Spleen (tissue), 11 donors: ENCODE data around the gene ANKS1B. TPM values are rescaled to one million over a fixed set of nuclear protein-coding genes. Genes with fewer than 3 reads are reported as not detected.
A peak's percentile ranks its signal among the peaks of the same experiment; 100 is the strongest.

Experiments
- DNase-seq: peaks from one replicate; pipeline ENCODE4 v3.0.0-alpha.2; 2020
- H3K27ac ChIP-seq, 8 donors: fragments of 200-600 bp; sonication (generic) in 7 of 8; 1 replicate in 4 of 8; 2 replicates in 4 of 8; pipeline versions ENCODE4 v1.5.0 to v1.8.0; 2016 to 2021; ENCODE audit warnings: inconsistent platforms in 4 of 8, mild to moderate bottlenecking in 4 of 8, moderate library complexity in 1 of 8
- H3K27me3 ChIP-seq, 7 donors: fragments of 200-600 bp; sonication (generic) in 6 of 7; replicated peaks in 1 of 7; 1 replicate in 4 of 7; 2 replicates in 3 of 7; pipeline versions ENCODE4 v1.5.0 to v1.8.0; 2016 to 2021; ENCODE audit warnings: inconsistent platforms in 3 of 7, mild to moderate bottlenecking in 1 of 7
- H3K36me3 ChIP-seq, 6 donors: fragments of 200-600 bp; sonication (generic) in 5 of 6; 1 replicate in 4 of 6; 2 replicates in 2 of 6; pipeline versions ENCODE4 v1.5.0 to v1.8.0; 2016 to 2021; ENCODE audit warnings: inconsistent platforms in 2 of 6
- H3K4me1 ChIP-seq, 6 donors: fragments of 200-600 bp; sonication (generic) in 5 of 6; 1 replicate in 3 of 6; 2 replicates in 3 of 6; pipeline versions ENCODE4 v1.5.0 to v1.8.0; 2016 to 2021; ENCODE audit warnings: inconsistent platforms in 3 of 6
- H3K4me3 ChIP-seq, 8 donors: fragments of 200-600 bp; sonication (generic) in 7 of 8; 1 replicate in 4 of 8; 2 replicates in 4 of 8; pipeline versions ENCODE4 v1.5.0 to v1.8.0; 2016 to 2021; ENCODE audit warnings: inconsistent platforms in 4 of 8, mild to moderate bottlenecking in 4 of 8, moderate library complexity in 2 of 8
- H3K9me3 ChIP-seq, 8 donors: fragments of 200-600 bp; sonication (generic) in 7 of 8; 1 replicate in 4 of 8; 2 replicates in 4 of 8; pipeline versions ENCODE4 v1.5.0 to v1.8.0; 2016 to 2021; ENCODE audit warnings: inconsistent platforms in 4 of 8
- POLR2A ChIP-seq, 3 donors: fragments of 450-650 bp; IDR thresholded peaks; one replicate each; pipeline ENCODE4 v1.5.1; 2017; ENCODE audit warnings: antibody characterized with exemption in 3 of 3, mild to moderate bottlenecking in 1 of 3
- POLR2AphosphoS5 ChIP-seq, 3 donors: sonication (generic); formaldehyde crosslinking; IDR thresholded peaks; one replicate each; pipeline ENCODE4 v1.5.1; 2017; ENCODE audit warnings: antibody characterized with exemption in 3 of 3
- WGBS, 5 donors: extraction: QIAGEN DNeasy Blood & Tissue Kit in 3 of 5; methylation state at CpG; one replicate each; pipeline versions ENCODE4 v1.1.5 to v1.1.7; 2013 to 2018; 5-methylcytosine and 5-hydroxymethylcytosine counted together
- intact Hi-C: fragments of 100-400 bp; cut with DNase I; formaldehyde crosslinking; loops from one replicate; pipeline ENCODE4 v1.15.0; 2023; ENCODE audit warnings: low total_unique reads
- polyA plus RNA-seq, 3 donors: library from polyadenylated mRNA; stranded (reverse); fragments of 200-250 nt; gene quantifications; one replicate each; pipeline ENCODE4 v1.2.1, GENCODE V29; 2013
- total RNA-seq, 7 donors: library from RNA; depleted of rRNA in 3 of 7; stranded (reverse); fragments of >200 nt in 3 of 7; fragmentation: NEBNext Ultra II Directional in 4 of 7; extraction: Animal tissue kit (Norgen Biotek cat#: 25700) in 4 of 7; gene quantifications; one replicate each; pipeline versions ENCODE4 v1.1.0 to v1.2.1, GENCODE V29; 2016 to 2021
- TF ChIP-seq, protein P1 (sequence below), 11 experiments: fragments of 200-600 bp in 7 of 11; fragments of 450-650 bp in 4 of 11; sonication (generic) in 4 of 11; IDR thresholded peaks in 8 of 11; conservative IDR thresholded peaks in 3 of 11; 1 replicate in 7 of 11; 2 replicates in 4 of 11; pipeline versions ENCODE4 v1.4.0 to v1.8.0; 2016 to 2021; ENCODE audit warnings: antibody characterized with exemption in 11 of 11, inconsistent platforms in 4 of 11, mild to moderate bottlenecking in 1 of 11
- donor health status: healthy with polysubstance abuse.
- donor health status: DM: no; HTN: no; CAD: no; lungs with moderate emphysema.
- donor health status: DM: no; HTN: no; CAD: no.
- donor health status: Bipolar disorder and iron deficiency.
- donor health status: healthy.
- donor health status: DM: no; HTN: no; CAD: no.
- donor health status: DM: yes; HTN: yes; CAD: no.

The ANKS1B gene
- total and polyA plus RNA-seq, 10 donors, result 0.21 to 8.0 (median 4.2) TPM

DNA sequence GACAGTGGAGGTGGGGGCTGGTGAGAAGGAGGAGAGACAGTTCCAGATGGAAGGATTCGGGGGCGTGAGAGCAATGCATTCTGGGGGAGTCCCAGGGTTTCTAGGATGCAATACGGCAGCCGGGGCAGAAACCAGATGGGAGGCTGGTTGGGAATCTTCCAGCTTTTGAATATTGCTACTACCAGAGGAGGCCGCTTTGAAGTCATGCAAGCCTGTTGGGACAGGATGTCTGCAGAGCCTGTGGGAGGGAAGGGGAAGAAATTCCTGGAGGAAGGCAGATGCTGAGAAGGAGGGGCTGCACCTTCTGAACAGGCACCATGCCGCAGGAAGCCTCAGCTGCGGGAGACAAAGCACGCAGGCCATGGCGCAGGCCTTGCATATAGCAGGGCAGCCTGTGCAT, 1234.2 kb downstream of the ANKS1B start:
- Histone ChIP-seq H3K27ac (no peak overlapping the region), H3K4me3 (no peak overlapping the region), H3K4me1 (peaks cover 7 to 10% (median 8%) of the 10 kb centered on the region in 6 donors), H3K27me3 (peaks cover 0 to 25% (median 12%) of the 10 kb centered on the region in 7 donors), H3K36me3 (no peaks in the 10 kb centered on the region), H3K9me3 (no peaks in the 10 kb centered on the region)
- TF ChIP-seq, protein P1, sequence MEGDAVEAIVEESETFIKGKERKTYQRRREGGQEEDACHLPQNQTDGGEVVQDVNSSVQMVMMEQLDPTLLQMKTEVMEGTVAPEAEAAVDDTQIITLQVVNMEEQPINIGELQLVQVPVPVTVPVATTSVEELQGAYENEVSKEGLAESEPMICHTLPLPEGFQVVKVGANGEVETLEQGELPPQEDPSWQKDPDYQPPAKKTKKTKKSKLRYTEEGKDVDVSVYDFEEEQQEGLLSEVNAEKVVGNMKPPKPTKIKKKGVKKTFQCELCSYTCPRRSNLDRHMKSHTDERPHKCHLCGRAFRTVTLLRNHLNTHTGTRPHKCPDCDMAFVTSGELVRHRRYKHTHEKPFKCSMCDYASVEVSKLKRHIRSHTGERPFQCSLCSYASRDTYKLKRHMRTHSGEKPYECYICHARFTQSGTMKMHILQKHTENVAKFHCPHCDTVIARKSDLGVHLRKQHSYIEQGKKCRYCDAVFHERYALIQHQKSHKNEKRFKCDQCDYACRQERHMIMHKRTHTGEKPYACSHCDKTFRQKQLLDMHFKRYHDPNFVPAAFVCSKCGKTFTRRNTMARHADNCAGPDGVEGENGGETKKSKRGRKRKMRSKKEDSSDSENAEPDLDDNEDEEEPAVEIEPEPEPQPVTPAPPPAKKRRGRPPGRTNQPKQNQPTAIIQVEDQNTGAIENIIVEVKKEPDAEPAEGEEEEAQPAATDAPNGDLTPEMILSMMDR (IDR thresholded peaks at IDR 0.05 in 8 of 11, conservative IDR thresholded peaks at IDR 0.05 in 3 of 11), result no peak
- TF ChIP-seq POLR2AphosphoS5 (IDR thresholded peaks at IDR 0.05) (no peak), POLR2A (IDR thresholded peaks at IDR 0.05) (no peak)
- 68 to 81% (median 75%) methylated on average over 9 of the region's 9 CpGs for WGBS, 5 donors
- no peak for DNase-seq
- intact Hi-C loops, result no loop called here

DNA sequence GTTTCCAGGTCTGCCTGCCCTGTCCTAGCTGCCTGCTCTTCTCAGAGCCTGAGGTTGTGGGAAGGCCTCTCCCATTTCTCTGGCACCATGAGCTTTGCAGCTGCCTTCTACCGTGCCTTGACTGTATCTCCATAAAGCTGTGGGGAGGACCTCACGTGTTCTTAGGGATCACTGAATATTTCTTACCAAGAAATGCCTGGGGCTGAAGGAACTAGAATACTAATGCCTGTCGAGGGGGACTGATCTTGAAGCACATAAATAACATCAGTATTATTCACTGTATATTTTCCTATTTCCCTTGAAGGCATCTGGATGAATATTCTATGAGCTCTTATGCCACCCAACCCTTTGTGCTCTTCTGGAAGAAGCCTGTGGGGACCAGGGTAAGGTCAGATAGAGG, 1236.3 kb downstream of the ANKS1B start:
- TF ChIP-seq POLR2A (IDR thresholded peaks at IDR 0.05) (no peak), POLR2AphosphoS5 (IDR thresholded peaks at IDR 0.05) (no peak)
- TF ChIP-seq, protein P1 (IDR thresholded peaks at IDR 0.05 in 8 of 11, conservative IDR thresholded peaks at IDR 0.05 in 3 of 11), result no peak
- intact Hi-C loops, result no loop called here
- H3K36me3 ChIP-seq, result no peaks in the 10 kb centered on the region
- no peak for DNase-seq
- 82 to 89% (median 84%) methylated on average over 3 of the region's 3 CpGs for WGBS, 5 donors
- H3K27ac ChIP-seq, result no peak overlapping the region
- H3K9me3 ChIP-seq, result no peaks in the 10 kb centered on the region
- peaks cover 0 to 34% (median 16%) of the 10 kb centered on the region in 7 donors for H3K27me3 ChIP-seq
- H3K4me3 ChIP-seq, result no peak overlapping the region
- H3K4me1 ChIP-seq, result peaks cover 7 to 19% (median 12%) of the 10 kb centered on the region in 6 donors

DNA sequence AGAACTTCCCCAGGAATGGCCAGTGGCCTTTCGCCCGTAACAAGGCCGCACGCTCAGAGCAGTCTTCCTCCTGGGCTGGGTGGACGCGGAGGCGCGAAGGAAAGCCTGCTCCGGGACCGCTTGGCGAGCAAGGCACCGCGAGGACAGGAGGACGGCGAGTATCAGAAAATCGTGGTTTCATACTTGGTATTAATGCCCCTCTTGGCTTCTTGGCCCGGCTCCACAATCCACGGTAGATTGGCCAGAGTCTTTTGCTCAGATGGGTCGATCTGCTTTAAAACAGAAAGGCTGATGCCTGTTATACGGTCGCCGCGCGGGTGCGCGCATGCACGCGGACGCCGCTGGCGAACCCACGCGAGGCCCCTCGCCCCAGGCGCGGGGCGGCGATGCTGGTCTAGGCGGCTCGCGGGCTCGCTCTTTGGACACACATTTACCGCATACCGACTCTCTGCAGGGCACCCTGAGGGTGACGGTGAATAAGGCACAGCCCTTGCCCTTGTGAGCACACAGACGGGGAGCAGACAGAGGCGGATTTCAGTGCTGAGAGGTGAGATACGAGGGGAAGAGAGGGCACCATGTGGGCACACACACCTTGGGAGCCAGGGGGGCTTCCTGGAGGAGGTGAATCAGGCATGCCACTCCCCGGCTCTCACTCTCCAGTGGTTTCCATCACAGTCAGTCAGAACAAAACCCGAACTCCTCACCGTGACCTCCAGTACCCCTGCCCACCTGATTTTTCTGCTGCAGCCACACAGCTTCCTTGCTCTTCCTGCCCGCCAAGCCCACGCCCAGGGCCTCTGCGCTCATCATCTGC, 1239.0 kb downstream of the ANKS1B start:
- WGBS, 5 donors, result 6 to 12% (median 7%) methylated on average over 21 to 54 of the region's 54 CpGs
- peak in 1 of 3 donors; percentile 11 for TF ChIP-seq POLR2AphosphoS5 (IDR thresholded peaks at IDR 0.05)
- TF ChIP-seq POLR2A (IDR thresholded peaks at IDR 0.05), result no peak
- Histone ChIP-seq H3K27me3 (peaks cover 0 to 34% (median 16%) of the 10 kb centered on the region in 7 donors), H3K9me3 (peaks cover 0 to 2% (median 0%) of the 10 kb centered on the region in 8 donors), H3K4me3 (peak overlapping the region; percentile 16 to 71 (median 34)), H3K27ac (no peak overlapping the region), H3K4me1 (peaks cover 7 to 19% (median 12%) of the 10 kb centered on the region in 6 donors), H3K36me3 (no peaks in the 10 kb centered on the region)
- intact Hi-C loops, result no loop called here
- no peak for DNase-seq

DNA sequence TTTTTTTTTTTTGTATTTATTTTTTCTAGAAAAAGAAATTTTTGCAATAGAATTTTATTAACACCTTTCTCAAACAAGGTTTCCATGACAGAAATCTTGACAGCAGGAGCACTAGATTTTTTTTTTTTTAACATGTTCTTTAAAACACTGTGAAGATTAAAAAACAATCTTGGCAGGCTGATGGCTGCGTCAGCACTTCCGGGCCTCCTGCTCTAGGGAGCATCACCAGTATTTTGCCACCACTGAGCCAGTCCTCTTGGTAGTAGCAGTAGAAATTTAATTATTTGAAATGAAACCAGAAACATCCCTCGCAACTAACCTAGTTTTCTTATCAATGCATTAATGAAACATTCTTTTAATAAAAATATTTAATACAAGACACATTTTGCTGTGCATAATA, 1240.1 kb downstream of the ANKS1B start:
- TF ChIP-seq, protein P1 (IDR thresholded peaks at IDR 0.05 in 8 of 11, conservative IDR thresholded peaks at IDR 0.05 in 3 of 11), result no peak
- TF ChIP-seq POLR2AphosphoS5 (IDR thresholded peaks at IDR 0.05) (no peak), POLR2A (IDR thresholded peaks at IDR 0.05) (no peak)
- Histone ChIP-seq H3K4me1 (peaks cover 7 to 19% (median 12%) of the 10 kb centered on the region in 6 donors), H3K27me3 (peaks cover 0 to 34% (median 16%) of the 10 kb centered on the region in 7 donors), H3K4me3 (no peak overlapping the region), H3K27ac (no peak overlapping the region), H3K36me3 (no peaks in the 10 kb centered on the region), H3K9me3 (peaks cover 0 to 5% (median 0%) of the 10 kb centered on the region in 8 donors)
- WGBS, 5 donors, result 82 to 95% (median 90%) methylated on average over 3 of the region's 3 CpGs
- no peak for DNase-seq
- intact Hi-C loops, result no loop called here
